GM19463 (cell line): ENCODE measurements around the gene SLC12A7.
"Not testable (repeated sequence)": the region's sequence is repeated elsewhere in the genome, so short reads cannot be mapped to it uniquely, and the experiment has no call there.

Source experiments
- ATAC-seq: cut with Tn5 transposase; IDR thresholded peaks from one replicate; pipeline ENCODE4 v1.9.1; 2021; ENCODE audit warnings: mild to moderate bottlenecking, moderate library complexity; ENCODE audit not compliant: unreplicated experiment

SLC12A7 gene

GRCh38 chr5:1099926-1100663 is 11.8 kb downstream of the SLC12A7 start:
- no peak for ATAC-seq

GRCh38 chr5:1098986-1099597 is 12.8 kb downstream of the SLC12A7 start:
- no peak for ATAC-seq

GRCh38 chr5:1097988-1098385 is 13.9 kb downstream of the SLC12A7 start:
- not testable (repeated sequence) for ATAC-seq

GRCh38 chr5:1097381-1097987 is 14.4 kb downstream of the SLC12A7 start:
- no peak for ATAC-seq

GRCh38 chr5:1096838-1097237 is 15.0 kb downstream of the SLC12A7 start:
- ATAC-seq, result no peak

GRCh38 chr5:1095990-1096363 is 15.9 kb downstream of the SLC12A7 start:
- ATAC-seq, result no peak

- ATAC-seq, result no peak
Observed at GRCh38 chr5:1095302-1095989, 16.4 kb downstream of the SLC12A7 start.

- no peak for ATAC-seq
Observed at GRCh38 chr5:1094670-1095190, 17.1 kb downstream of the SLC12A7 start.

GRCh38 chr5:1093361-1093760 is 18.5 kb downstream of the SLC12A7 start:
- no peak for ATAC-seq

GRCh38 chr5:1092122-1092521 is 19.7 kb downstream of the SLC12A7 start:
- no peak for ATAC-seq

GRCh38 chr5:1091632-1092031 is 20.2 kb downstream of the SLC12A7 start:
- ATAC-seq, result no peak

- ATAC-seq, result no peak
Observed at GRCh38 chr5:1090538-1090937, 21.3 kb downstream of the SLC12A7 start.

GRCh38 chr5:1089621-1090040 is 22.2 kb downstream of the SLC12A7 start:
- no peak for ATAC-seq

GRCh38 chr5:1089146-1089545 is 22.7 kb downstream of the SLC12A7 start:
- no peak for ATAC-seq

GRCh38 chr5:1088726-1089125 is 23.1 kb downstream of the SLC12A7 start:
- no peak for ATAC-seq

GRCh38 chr5:1088031-1088430 is 23.8 kb downstream of the SLC12A7 start:
- ATAC-seq, result no peak

- ATAC-seq, result no peak
Observed at GRCh38 chr5:1087428-1087827, 24.4 kb downstream of the SLC12A7 start.

- ATAC-seq, result no peak
Observed at GRCh38 chr5:1086871-1087270, 25.0 kb downstream of the SLC12A7 start.

- ATAC-seq, result no peak
Observed at GRCh38 chr5:1086137-1086536, 25.7 kb downstream of the SLC12A7 start.

- ATAC-seq, result no peak
Observed at GRCh38 chr5:1085391-1085790, 26.5 kb downstream of the SLC12A7 start.

GRCh38 chr5:1083823-1084605 is 27.8 kb downstream of the SLC12A7 start:
- ATAC-seq, result no peak
